HEK293 (cell line): ENCODE data around the gene CDH3.

Experiments used
- CTCF ChIA-PET: fragments of 350-600 bp; formaldehyde crosslinking; extraction: SDS; loops from one replicate; lab custom pipeline; 2021; ENCODE audit warnings: antibody characterized with exemption; lab: Yijun Ruan, JAX
- POLR2A ChIA-PET: fragments of 300-600 bp; formaldehyde crosslinking; extraction: SDS; loops from one replicate; lab custom pipeline; 2020; ENCODE audit warnings: antibody characterized with exemption, inconsistent platforms; lab: Yijun Ruan, JAX
- H3K27ac ChIP-seq: fragments of 200-500 bp; sonication (Bioruptor generic); 2 replicates; pipeline ENCODE4 v1.5.1; 2014; ENCODE audit warnings: low read depth, low read length, control low read depth, inconsistent platforms; ENCODE audit errors: extremely low read depth
- H3K36me3 ChIP-seq, 2 experiments: fragments of 200-500 bp in 1 of 2; sonication (Bioruptor generic) in 1 of 2; 1 replicate in 1 of 2; 2 replicates in 1 of 2; pipeline ENCODE4 v1.5.1; 2014 to 2017; ENCODE audit warnings: inconsistent platforms in 2 of 2, low read length in 2 of 2; ENCODE audit not compliant: control insufficient read depth in 2 of 2, insufficient read depth in 1 of 2
- H3K4me1 ChIP-seq: fragments of 200-500 bp; sonication (Bioruptor generic); 2 replicates; pipeline ENCODE4 v1.5.1; 2014; ENCODE audit warnings: mild to moderate bottlenecking, low read length, inconsistent platforms; ENCODE audit not compliant: control insufficient read depth, insufficient read depth
- H3K4me3 ChIP-seq: 2 replicates; pipeline ENCODE4 v1.5.1; 2011; ENCODE audit warnings: low read depth, mild to moderate bottlenecking, control low read depth, low read length, moderate library complexity
- H3K9me3 ChIP-seq: fragments of 200-500 bp; sonication (Bioruptor generic); 2 replicates; pipeline ENCODE4 v1.5.1; 2014; ENCODE audit warnings: low read depth, low read length, inconsistent platforms; ENCODE audit not compliant: control insufficient read depth, insufficient read depth
- BCL11A ChIP-seq: fragments of 450-650 bp; formaldehyde crosslinking; IDR thresholded peaks from 2 replicates; pipeline ENCODE4 v1.5.1; 2016; ENCODE audit warnings: low read depth, missing biosample characterization, missing genetic modification characterization
- GLIS1 ChIP-seq: fragments of 450-650 bp; formaldehyde crosslinking; IDR thresholded peaks from 2 replicates; pipeline ENCODE4 v1.5.1; 2016; ENCODE audit warnings: missing biosample characterization, missing genetic modification characterization
- HOXD13 ChIP-seq: sonication (generic); formaldehyde crosslinking; IDR thresholded peaks from 2 replicates; pipeline ENCODE4 v1.8.0; 2022; ENCODE audit warnings: missing genetic modification reagents, borderline replicate concordance
- KLF1 ChIP-seq: fragments of 450-650 bp; formaldehyde crosslinking; IDR thresholded peaks from 2 replicates; pipeline ENCODE4 v1.5.1; 2016; ENCODE audit warnings: missing biosample characterization, missing genetic modification characterization
- SP7 ChIP-seq: fragments of 450-650 bp; formaldehyde crosslinking; IDR thresholded peaks from 2 replicates; pipeline ENCODE4 v1.5.1; 2016; ENCODE audit warnings: missing biosample characterization, missing genetic modification characterization
- TSHZ1 ChIP-seq: fragments of 450-650 bp; formaldehyde crosslinking; IDR thresholded peaks from 2 replicates; pipeline ENCODE4 v1.5.1; 2016; ENCODE audit warnings: missing biosample characterization, missing genetic modification characterization, borderline replicate concordance
- ZFHX2 ChIP-seq: fragments of 450-650 bp; formaldehyde crosslinking; conservative IDR thresholded peaks from 2 replicates; pipeline ENCODE4 v1.5.1; 2016; ENCODE audit warnings: missing biosample characterization, missing genetic modification characterization
- ZNF140 ChIP-seq: fragments of 450-650 bp; formaldehyde crosslinking; IDR thresholded peaks from 2 replicates; pipeline ENCODE4 v1.5.1; 2016; ENCODE audit warnings: missing biosample characterization, missing genetic modification characterization
- ZNF157 ChIP-seq: fragments of 450-650 bp; formaldehyde crosslinking; IDR thresholded peaks from 2 replicates; pipeline ENCODE4 v1.5.1; 2016; ENCODE audit warnings: missing biosample characterization, missing genetic modification characterization
- ZNF202 ChIP-seq: fragments of 450-650 bp; formaldehyde crosslinking; IDR thresholded peaks from 2 replicates; pipeline ENCODE4 v1.5.1; 2016; ENCODE audit warnings: missing biosample characterization, missing genetic modification characterization, borderline replicate concordance
- ZNF214 ChIP-seq: fragments of 450-650 bp; formaldehyde crosslinking; IDR thresholded peaks from 2 replicates; pipeline ENCODE4 v1.5.1; 2017; ENCODE audit warnings: missing biosample characterization, mild to moderate bottlenecking, missing genetic modification characterization, borderline replicate concordance
- ZNF311 ChIP-seq: fragments of 450-650 bp; formaldehyde crosslinking; IDR thresholded peaks from 2 replicates; pipeline ENCODE4 v1.5.1; 2017; ENCODE audit warnings: missing biosample characterization, missing genetic modification characterization, borderline replicate concordance
- ZNF366 ChIP-seq: fragments of 450-650 bp; formaldehyde crosslinking; conservative IDR thresholded peaks from 2 replicates; pipeline ENCODE4 v1.5.1; 2016; ENCODE audit warnings: missing biosample characterization, missing genetic modification characterization
- ZNF37A ChIP-seq: fragments of 450-650 bp; IDR thresholded peaks from 2 replicates; pipeline ENCODE4 v1.5.1; 2018; ENCODE audit warnings: missing biosample characterization, missing genetic modification characterization
- ZNF416 ChIP-seq: fragments of 450-650 bp; formaldehyde crosslinking; IDR thresholded peaks from 2 replicates; pipeline ENCODE4 v1.5.1; 2016; ENCODE audit warnings: missing biosample characterization, missing genetic modification characterization
- ZNF560 ChIP-seq: fragments of 450-650 bp; formaldehyde crosslinking; IDR thresholded peaks from 2 replicates; pipeline ENCODE4 v1.5.1; 2017; ENCODE audit warnings: missing biosample characterization, missing genetic modification characterization, borderline replicate concordance
- ZNF571 ChIP-seq: fragments of 450-650 bp; formaldehyde crosslinking; IDR thresholded peaks from 2 replicates; pipeline ENCODE4 v1.5.0; 2017; ENCODE audit warnings: missing biosample characterization, missing genetic modification characterization
- ZNF670 ChIP-seq: fragments of 450-650 bp; formaldehyde crosslinking; IDR thresholded peaks from 2 replicates; pipeline ENCODE4 v1.5.1; 2016; ENCODE audit warnings: missing biosample characterization, missing genetic modification characterization, low read depth
- ZNF791 ChIP-seq: fragments of 450-650 bp; formaldehyde crosslinking; IDR thresholded peaks from 2 replicates; pipeline ENCODE4 v1.5.1; 2016; ENCODE audit warnings: missing biosample characterization, missing genetic modification characterization
- ZNF792 ChIP-seq: fragments of 450-650 bp; formaldehyde crosslinking; IDR thresholded peaks from 2 replicates; pipeline ENCODE4 v1.5.1; 2016; ENCODE audit warnings: missing biosample characterization, missing genetic modification characterization
- ZNF830 ChIP-seq: fragments of 450-650 bp; IDR thresholded peaks from 2 replicates; pipeline ENCODE4 v1.5.0; 2018; ENCODE audit warnings: missing biosample characterization, missing genetic modification characterization, low read depth, mild to moderate bottlenecking, moderate library complexity
- ZSCAN23 ChIP-seq: fragments of 450-650 bp; formaldehyde crosslinking; IDR thresholded peaks from 2 replicates; pipeline ENCODE4 v1.5.1; 2016; ENCODE audit warnings: missing biosample characterization, missing genetic modification characterization
- TF ChIP-seq, protein P1 (sequence below): fragments of 450-650 bp; formaldehyde crosslinking; IDR thresholded peaks from 2 replicates; pipeline ENCODE4 v1.5.1; 2016; ENCODE audit warnings: missing biosample characterization, missing genetic modification characterization
- TF ChIP-seq, protein P2 (sequence below): fragments of 450-650 bp; formaldehyde crosslinking; conservative IDR thresholded peaks from 2 replicates; pipeline ENCODE4 v1.5.1; 2016; ENCODE audit warnings: low read depth, missing biosample characterization, missing genetic modification characterization

The CDH3 gene

GRCh38 chr16:68698091-68698490 is 53.0 kb downstream of the CDH3 start:
- Histone ChIP-seq H3K27ac (no peak overlapping the region), H3K4me1 (no peaks in the 10 kb centered on the region), H3K9me3 (no peaks in the 10 kb centered on the region), H3K36me3 (no peaks in the 10 kb centered on the region), H3K4me3 (no peak overlapping the region)
- TF ChIP-seq HOXD13 (CRISPR knock-in tag) (no peak), ZNF214 (tag by site-specific recombination) (no peak), ZNF416 (tag by site-specific recombination) (no peak), TSHZ1 (tag by site-specific recombination) (no peak), ZNF830 (tag by site-specific recombination) (no peak), ZNF560 (no peak), KLF1 (tag by site-specific recombination) (no peak), SP7 (tag by site-specific recombination) (no peak), ZNF37A (tag by site-specific recombination) (no peak), ZFHX2 (tag by site-specific recombination) (no peak), BCL11A (tag by site-specific recombination) (no peak), ZNF792 (tag by site-specific recombination) (no peak), ZSCAN23 (tag by site-specific recombination) (no peak), ZNF791 (no peak), ZNF366 (tag by site-specific recombination) (no peak), ZNF311 (tag by site-specific recombination) (no peak), ZNF157 (tag by site-specific recombination) (no peak), ZNF202 (tag by site-specific recombination) (no peak), GLIS1 (tag by site-specific recombination) (no peak)
- TF ChIP-seq, protein P1, sequence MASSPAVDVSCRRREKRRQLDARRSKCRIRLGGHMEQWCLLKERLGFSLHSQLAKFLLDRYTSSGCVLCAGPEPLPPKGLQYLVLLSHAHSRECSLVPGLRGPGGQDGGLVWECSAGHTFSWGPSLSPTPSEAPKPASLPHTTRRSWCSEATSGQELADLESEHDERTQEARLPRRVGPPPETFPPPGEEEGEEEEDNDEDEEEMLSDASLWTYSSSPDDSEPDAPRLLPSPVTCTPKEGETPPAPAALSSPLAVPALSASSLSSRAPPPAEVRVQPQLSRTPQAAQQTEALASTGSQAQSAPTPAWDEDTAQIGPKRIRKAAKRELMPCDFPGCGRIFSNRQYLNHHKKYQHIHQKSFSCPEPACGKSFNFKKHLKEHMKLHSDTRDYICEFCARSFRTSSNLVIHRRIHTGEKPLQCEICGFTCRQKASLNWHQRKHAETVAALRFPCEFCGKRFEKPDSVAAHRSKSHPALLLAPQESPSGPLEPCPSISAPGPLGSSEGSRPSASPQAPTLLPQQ (tag by site-specific recombination), result no peak
- POLR2A ChIA-PET, result no interaction called here
- CTCF ChIA-PET, result interaction anchor here (0.6 to 1.5 kb wide), 2 partner anchors 99 to 107 kb away, joined by 3 to 4 read pairs; no protein-coding TSS in a partner anchor

DNA sequence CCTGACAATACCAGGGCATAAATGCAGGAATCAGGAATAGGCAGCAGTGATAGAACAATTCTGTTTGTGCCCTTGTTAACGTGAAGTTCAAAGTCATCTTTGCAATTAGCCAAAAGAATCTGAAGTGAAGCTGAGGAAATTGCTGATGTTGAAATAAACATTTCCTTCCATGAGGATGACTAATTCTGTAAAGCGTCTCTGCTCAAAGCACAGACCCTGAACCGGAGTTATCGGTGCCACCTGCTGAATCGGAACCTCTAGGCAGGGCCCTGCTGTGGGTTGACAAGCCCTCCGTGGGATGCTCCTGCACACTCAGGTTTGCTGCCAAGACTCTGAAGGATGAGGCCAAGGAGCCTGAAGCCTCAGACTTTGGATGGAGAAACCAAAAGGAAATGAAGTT is 55.0 kb downstream of the CDH3 start:
- ChIA-PET CTCF (interaction anchor here (1.0 to 1.1 kb wide), 2 partner anchors 179 to 413 kb away, joined by 3 read pairs; no protein-coding TSS in a partner anchor), POLR2A (no interaction called here)
- no peaks in the 10 kb centered on the region for H3K4me1 ChIP-seq
- H3K36me3 ChIP-seq, result no peaks in the 10 kb centered on the region
- no peak overlapping the region for H3K4me3 ChIP-seq
- no peak overlapping the region for H3K27ac ChIP-seq
- no peaks in the 10 kb centered on the region for H3K9me3 ChIP-seq
- TF ChIP-seq ZNF571 (tag by site-specific recombination) (no peak), ZNF140 (no peak), ZNF670 (tag by site-specific recombination) (no peak), ZNF791 (no peak)
- TF ChIP-seq, protein P2, sequence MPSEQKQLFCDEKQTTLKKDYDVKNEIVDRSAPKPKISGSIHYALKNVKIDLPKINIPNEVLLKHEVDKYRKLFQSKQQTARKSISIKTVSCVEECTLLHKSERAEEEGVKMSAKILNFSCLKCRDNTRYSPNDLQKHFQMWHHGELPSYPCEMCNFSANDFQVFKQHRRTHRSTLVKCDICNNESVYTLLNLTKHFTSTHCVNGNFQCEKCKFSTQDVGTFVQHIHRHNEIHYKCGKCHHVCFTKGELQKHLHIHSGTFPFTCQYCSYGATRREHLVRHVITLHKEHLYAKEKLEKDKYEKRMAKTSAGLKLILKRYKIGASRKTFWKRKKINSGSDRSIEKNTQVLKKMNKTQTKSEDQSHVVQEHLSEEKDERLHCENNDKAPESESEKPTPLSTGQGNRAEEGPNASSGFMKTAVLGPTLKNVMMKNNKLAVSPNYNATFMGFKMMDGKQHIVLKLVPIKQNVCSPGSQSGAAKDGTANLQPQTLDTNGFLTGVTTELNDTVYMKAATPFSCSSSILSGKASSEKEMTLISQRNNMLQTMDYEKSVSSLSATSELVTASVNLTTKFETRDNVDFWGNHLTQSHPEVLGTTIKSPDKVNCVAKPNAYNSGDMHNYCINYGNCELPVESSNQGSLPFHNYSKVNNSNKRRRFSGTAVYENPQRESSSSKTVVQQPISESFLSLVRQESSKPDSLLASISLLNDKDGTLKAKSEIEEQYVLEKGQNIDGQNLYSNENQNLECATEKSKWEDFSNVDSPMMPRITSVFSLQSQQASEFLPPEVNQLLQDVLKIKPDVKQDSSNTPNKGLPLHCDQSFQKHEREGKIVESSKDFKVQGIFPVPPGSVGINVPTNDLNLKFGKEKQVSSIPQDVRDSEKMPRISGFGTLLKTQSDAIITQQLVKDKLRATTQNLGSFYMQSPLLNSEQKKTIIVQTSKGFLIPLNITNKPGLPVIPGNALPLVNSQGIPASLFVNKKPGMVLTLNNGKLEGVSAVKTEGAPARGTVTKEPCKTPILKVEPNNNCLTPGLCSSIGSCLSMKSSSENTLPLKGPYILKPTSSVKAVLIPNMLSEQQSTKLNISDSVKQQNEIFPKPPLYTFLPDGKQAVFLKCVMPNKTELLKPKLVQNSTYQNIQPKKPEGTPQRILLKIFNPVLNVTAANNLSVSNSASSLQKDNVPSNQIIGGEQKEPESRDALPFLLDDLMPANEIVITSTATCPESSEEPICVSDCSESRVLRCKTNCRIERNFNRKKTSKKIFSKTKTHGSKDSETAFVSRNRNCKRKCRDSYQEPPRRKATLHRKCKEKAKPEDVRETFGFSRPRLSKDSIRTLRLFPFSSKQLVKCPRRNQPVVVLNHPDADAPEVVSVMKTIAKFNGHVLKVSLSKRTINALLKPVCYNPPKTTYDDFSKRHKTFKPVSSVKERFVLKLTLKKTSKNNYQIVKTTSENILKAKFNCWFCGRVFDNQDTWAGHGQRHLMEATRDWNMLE (tag by site-specific recombination), result no peak
